ENCODE data around the gene SLC46A1.
A peak's percentile ranks its signal among the peaks of the same experiment; 100 is the strongest.
"Not testable (repeated sequence)": the region's sequence is repeated elsewhere in the genome, so short reads cannot be mapped to it uniquely, and the experiment has no call there.

Gene SLC46A1

GRCh38 chr17:28405632-28406472, at the start of gene SLC46A1:
TSS of gene SLC46A1 (minus strand) at chr17:28406212. CDS start at chr17:28406114, 98 bp downstream.
- DNase-seq (ENCODE audit: low read depth), result peak; percentile 15

GRCh38 chr17:28449859-28450258, 43.8 kb upstream of the SLC46A1 start:
- DNase-seq (ENCODE audit: low read depth), result no peak

- no peak for DNase-seq (ENCODE audit: low read depth)
Measured at GRCh38 chr17:28447396-28447760, 41.4 kb upstream of the SLC46A1 start.

- DNase-seq (ENCODE audit: low read depth), result no peak
Measured at GRCh38 chr17:28446716-28447395, 40.8 kb upstream of the SLC46A1 start.

- no peak for DNase-seq (ENCODE audit: low read depth)
Measured at GRCh38 chr17:28443901-28444638, 38.1 kb upstream of the SLC46A1 start.

GRCh38 chr17:28434326-28434725, 28.3 kb upstream of the SLC46A1 start:
- not testable (repeated sequence) for DNase-seq (ENCODE audit: low read depth)

- no peak for DNase-seq (ENCODE audit: low read depth)
Measured at GRCh38 chr17:28433721-28434120, 27.7 kb upstream of the SLC46A1 start.

- DNase-seq (ENCODE audit: low read depth), result not testable (repeated sequence)
Measured at GRCh38 chr17:28427982-28428381, 22.0 kb upstream of the SLC46A1 start.

GRCh38 chr17:28427371-28427770, 21.4 kb upstream of the SLC46A1 start:
- no peak for DNase-seq (ENCODE audit: low read depth)

- DNase-seq (ENCODE audit: low read depth), result no peak
Measured at GRCh38 chr17:28426081-28426519, 20.1 kb upstream of the SLC46A1 start.

- no peak for DNase-seq (ENCODE audit: low read depth)
Measured at GRCh38 chr17:28425206-28425605, 19.2 kb upstream of the SLC46A1 start.

GRCh38 chr17:28421787-28422305, 15.8 kb upstream of the SLC46A1 start:
- no peak for DNase-seq (ENCODE audit: low read depth)

GRCh38 chr17:28416703-28417311, 10.8 kb upstream of the SLC46A1 start:
- DNase-seq (ENCODE audit: low read depth), result no peak

GRCh38 chr17:28415886-28416285, 9.9 kb upstream of the SLC46A1 start:
- DNase-seq (ENCODE audit: low read depth), result no peak

- no peak for DNase-seq (ENCODE audit: low read depth)
Measured at GRCh38 chr17:28413804-28414203, 7.8 kb upstream of the SLC46A1 start.

GRCh38 chr17:28412099-28412498, 6.1 kb upstream of the SLC46A1 start:
- no peak for DNase-seq (ENCODE audit: low read depth)

GRCh38 chr17:28407974-28408306, 1.9 kb upstream of the SLC46A1 start:
- DNase-seq (ENCODE audit: low read depth), result no peak

- no peak for DNase-seq (ENCODE audit: low read depth)
Measured at GRCh38 chr17:28407130-28407973, 1.3 kb upstream of the SLC46A1 start.

GRCh38 chr17:28406473-28406814, 432 bp upstream of the SLC46A1 start:
- DNase-seq (ENCODE audit: low read depth), result no peak

- DNase-seq (ENCODE audit: low read depth), result no peak
Measured at GRCh38 chr17:28404812-28405570, 1.0 kb downstream of the SLC46A1 start.

- DNase-seq (ENCODE audit: low read depth), result no peak
Measured at GRCh38 chr17:28404461-28404811, 1.6 kb downstream of the SLC46A1 start.
